ENCODE measurements around the gene SPRED3. TPM values are rescaled to one million over a fixed set of nuclear protein-coding genes. Genes with fewer than 3 reads are reported as not detected.

The SPRED3 gene
- total and polyA plus RNA-seq, 2 of the 8 experiments (the other 6 are each of a cell fraction or from before 2014, with no cell fraction given): 8.1 to 10.3 TPM

GRCh38 chr19:38394488-38394887, 6.0 kb downstream of the SPRED3 start (continued):
- TF ChIP-seq CHD7 (IDR thresholded peaks at IDR 0.05; ENCODE audit: insufficient replicate concordance, low read length) (no peak), MAFK (IDR thresholded peaks at IDR 0.05; ENCODE audit: low read depth, low read length) (no peak), RAD21 (IDR thresholded peaks at IDR 0.05 in 1 of 2, conservative IDR thresholded peaks at IDR 0.05 in 1 of 2; ENCODE audit: low read depth in 2 of 2, low read length in 2 of 2) (no peak), CEBPB (IDR thresholded peaks at IDR 0.05; ENCODE audit: low read depth, low read length) (no peak), TAF7 (optimal IDR thresholded peaks at IDR 0.05; ENCODE audit: borderline replicate concordance, low read depth, low read length) (peak; percentile 20), POLR2AphosphoS5 (IDR thresholded peaks at IDR 0.05; ENCODE audit: low read depth, low read length) (peak; percentile 52; the same call in 1 of the 2 replicates), EGR1 (IDR thresholded peaks at IDR 0.05; ENCODE audit: borderline replicate concordance, low read depth, low read length) (peak; percentile 85; the same call in 1 of the 2 replicates), YY1 (IDR thresholded peaks at IDR 0.05; ENCODE audit: low read depth, low read length) (peak; percentile 24; the same call in 1 of the 2 replicates), BCL11A (IDR thresholded peaks at IDR 0.05; ENCODE audit: low read depth in 2 of 2, low read length in 2 of 2) (no peak), KDM4A (IDR thresholded peaks at IDR 0.05; ENCODE audit: low read depth, low read length, severe bottlenecking) (no peak), TAF1 (IDR thresholded peaks at IDR 0.05; ENCODE audit: low read depth, low read length) (peak; percentile 46; the same call in 1 of the 2 replicates)
